H1 (cell line): ENCODE data around the gene MAPKAP1. TPM values are rescaled to one million over a fixed set of nuclear protein-coding genes. Genes with fewer than 3 reads are reported as not detected.

ENCODE experiments used
- CTCF ChIA-PET: fragments of 300-600 bp; sonication (Branson Sonifier 250); formaldehyde crosslinking; loops from one replicate; lab custom pipeline; 2021; ENCODE audit not compliant: partially characterized antibody; lab: Charles Lee
- POLR2A ChIA-PET: fragments of 300-600 bp; sonication (Branson Sonifier 250); formaldehyde crosslinking; loops from one replicate; lab custom pipeline; 2021; ENCODE audit warnings: inconsistent platforms; ENCODE audit not compliant: partially characterized antibody; lab: Charles Lee
- DNase-seq, 2 experiments: peaks; one replicate each; pipeline versions ENCODE4 v3.0.0 to v3.0.0-alpha.2; 2010 to 2022; ENCODE audit warnings: low spot score in 2 of 2, low read depth in 1 of 2, mixed read lengths in 1 of 2
- FAIRE-seq: peaks from 2 replicates; lab custom pipeline; 2011; peaks lifted over from hg19 to GRCh38; lab: Jason Lieb, UNC
- H2AFZ ChIP-seq: 2 replicates; pipeline ENCODE4 v1.8.1; 2012; ENCODE audit warnings: low read length, inconsistent platforms
- H2AK5ac ChIP-seq: 2 replicates; pipeline ENCODE4 v1.6.1; 2013; ENCODE audit warnings: low read depth, low read length
- H2BK120ac ChIP-seq: replicated peaks from 2 replicates; pipeline ENCODE3; 2013; ENCODE audit warnings: low read depth, low read length, inconsistent platforms
- H2BK12ac ChIP-seq: 2 replicates; pipeline ENCODE4 v1.6.1; 2013; ENCODE audit warnings: low read depth, low read length
- H2BK15ac ChIP-seq: 2 replicates; pipeline ENCODE4 v1.6.1; 2013; ENCODE audit warnings: low read length
- H2BK20ac ChIP-seq: 2 replicates; pipeline ENCODE4 v1.6.1; 2013; ENCODE audit warnings: low read length
- H2BK5ac ChIP-seq: 2 replicates; pipeline ENCODE4 v1.6.1; 2013; ENCODE audit warnings: low read depth, low read length
- H3K14ac ChIP-seq: 2 replicates; pipeline ENCODE4 v1.6.1; 2013; ENCODE audit warnings: inconsistent platforms; ENCODE audit not compliant: insufficient read length
- H3K18ac ChIP-seq: 2 replicates; pipeline ENCODE4 v1.6.1; 2013; ENCODE audit warnings: low read length; ENCODE audit errors: extremely low read depth
- H3K23ac ChIP-seq: 2 replicates; pipeline ENCODE4 v1.6.1; 2013; ENCODE audit warnings: inconsistent platforms; ENCODE audit not compliant: insufficient read length
- H3K23me2 ChIP-seq: 2 replicates; pipeline ENCODE4 v1.6.1; 2013; ENCODE audit warnings: low read depth, low read length
- H3K27ac ChIP-seq: 2 replicates; pipeline ENCODE4 v1.6.1; 2011; ENCODE audit warnings: low read depth, low read length, inconsistent platforms
- H3K27me3 ChIP-seq, 4 experiments: replicated peaks in 1 of 4; 1 replicate in 1 of 4; 2 replicates in 3 of 4; pipeline versions ENCODE4 v1.6.1 to v1.8.1; 2011 to 2013; ENCODE audit warnings: low read length in 3 of 4, mild to moderate bottlenecking in 3 of 4, inconsistent platforms in 2 of 4, mixed read lengths in 2 of 4, moderate library complexity in 1 of 4; ENCODE audit not compliant: control insufficient read depth in 3 of 4, insufficient read depth in 3 of 4; ENCODE audit errors: extremely low read depth in 1 of 4
- H3K36me3 ChIP-seq, 4 experiments: 2 replicates each; pipeline versions ENCODE4 v1.6.1 to v1.8.1; 2011 to 2013; ENCODE audit warnings: mild to moderate bottlenecking in 4 of 4, low read length in 3 of 4, moderate library complexity in 2 of 4, control low read depth in 1 of 4, inconsistent platforms in 1 of 4; ENCODE audit not compliant: insufficient read depth in 4 of 4, control insufficient read depth in 2 of 4
- H3K4ac ChIP-seq: replicated peaks from 2 replicates; pipeline ENCODE3; 2013; ENCODE audit warnings: low read length, low read depth, mixed read lengths, inconsistent platforms; ENCODE audit not compliant: insufficient read length
- H3K4me1 ChIP-seq, 4 experiments: replicated peaks in 1 of 4; 1 replicate in 1 of 4; 2 replicates in 3 of 4; pipeline versions ENCODE4 v1.6.1 to v1.8.1; 2011 to 2013; ENCODE audit warnings: low read length in 3 of 4, inconsistent platforms in 2 of 4, mixed read lengths in 1 of 4; ENCODE audit not compliant: insufficient read depth in 4 of 4, control insufficient read depth in 3 of 4
- H3K4me2 ChIP-seq, 2 experiments: 2 replicates each; pipeline versions ENCODE4 v1.6.1 to v1.8.1; 2011 to 2013; ENCODE audit warnings: low read depth in 2 of 2, low read length in 2 of 2, control low read depth in 1 of 2, inconsistent platforms in 1 of 2, mild to moderate bottlenecking in 1 of 2; ENCODE audit not compliant: insufficient read depth in 1 of 2
- H3K4me3 ChIP-seq, 4 experiments: fragments of 200-600, 300-600 bp in 1 of 4; sonication (generic), shearing (Covaris generic), sonication (Bioruptor Twin) in 1 of 4; 2 replicates each; pipeline versions ENCODE4 v1.5.1 to v1.8.1; 2011 to 2016; ENCODE audit warnings: low read length in 4 of 4, low read depth in 3 of 4, control low read depth in 2 of 4, inconsistent platforms in 2 of 4, mild to moderate bottlenecking in 2 of 4, mixed read lengths in 1 of 4, moderate library complexity in 1 of 4; ENCODE audit not compliant: insufficient read depth in 2 of 4; ENCODE audit errors: extremely low read depth in 1 of 4
- H3K56ac ChIP-seq: replicated peaks from 2 replicates; pipeline ENCODE3; 2013; ENCODE audit warnings: low read depth, mild to moderate bottlenecking, mixed read lengths, low read length, inconsistent platforms; ENCODE audit not compliant: insufficient read length
- H3K79me1 ChIP-seq: 2 replicates; pipeline ENCODE4 v1.6.1; 2013; ENCODE audit warnings: low read depth, low read length, control low read depth
- H3K79me2 ChIP-seq, 2 experiments: 2 replicates each; pipeline versions ENCODE4 v1.6.1 to v1.8.1; 2012 to 2013; ENCODE audit warnings: low read length in 2 of 2, mild to moderate bottlenecking in 2 of 2, inconsistent platforms in 1 of 2; ENCODE audit not compliant: insufficient read depth in 2 of 2, control insufficient read depth in 1 of 2
- H3K9ac ChIP-seq, 4 experiments: replicated peaks in 1 of 4; 1 replicate in 1 of 4; 2 replicates in 3 of 4; pipeline versions ENCODE4 v1.6.1 to v1.8.1; 2011 to 2013; ENCODE audit warnings: low read depth in 3 of 4, low read length in 3 of 4, control low read depth in 2 of 4, mild to moderate bottlenecking in 2 of 4, moderate library complexity in 2 of 4, inconsistent platforms in 1 of 4; ENCODE audit errors: extremely low read depth in 1 of 4
- H3K9me3 ChIP-seq, 2 experiments: 2 replicates each; pipeline versions ENCODE4 v1.6.1 to v1.8.1; 2012 to 2013; ENCODE audit warnings: mild to moderate bottlenecking in 2 of 2, moderate library complexity in 2 of 2, control low read depth in 1 of 2, inconsistent platforms in 1 of 2, low read depth in 1 of 2, low read length in 1 of 2, mixed read lengths in 1 of 2; ENCODE audit not compliant: insufficient read depth in 2 of 2
- H4K20me1 ChIP-seq, 2 experiments: replicated peaks in 1 of 2; 2 replicates each; pipeline versions ENCODE3 to v1.8.1; 2011 to 2013; ENCODE audit warnings: inconsistent platforms in 2 of 2, low read length in 2 of 2, mild to moderate bottlenecking in 1 of 2; ENCODE audit not compliant: insufficient read depth in 2 of 2, control insufficient read depth in 1 of 2
- H4K5ac ChIP-seq: 2 replicates; pipeline ENCODE4 v1.6.1; 2013; ENCODE audit warnings: low read length, low read depth, mixed read lengths, inconsistent platforms; ENCODE audit not compliant: insufficient read length
- H4K8ac ChIP-seq: 2 replicates; pipeline ENCODE4 v1.8.0; 2013; ENCODE audit warnings: mild to moderate bottlenecking, moderate library complexity, low read length, inconsistent platforms; ENCODE audit not compliant: insufficient read depth; ENCODE audit errors: extremely low read depth
- H4K91ac ChIP-seq: replicated peaks from 2 replicates; pipeline ENCODE3; 2013; ENCODE audit warnings: low read length, mixed read lengths, inconsistent platforms; ENCODE audit not compliant: insufficient read length
- CHD1 ChIP-seq: IDR thresholded peaks from 2 replicates; pipeline ENCODE4 v1.6.1; 2012; ENCODE audit warnings: low read depth, low read length, improper control_type of control experiment
- WGBS, 2 experiments: shearing (Covaris generic) in 1 of 2; methylation state at CpG; one replicate each; pipeline versions ENCODE4 v1.1.6 to v1.1.7; 2013 to 2015; ENCODE audit warnings: low lambda C conversion rate in 2 of 2, mixed read lengths in 2 of 2, inconsistent platforms in 1 of 2, low coverage in 1 of 2, missing lambda C conversion rate in 1 of 2; ENCODE audit not compliant: insufficient replicate concordance in 2 of 2, insufficient coverage in 1 of 2, insufficient read length in 1 of 2; ENCODE audit errors: extremely low coverage in 1 of 2, missing lambda C conversion rate in 1 of 2; 5-methylcytosine and 5-hydroxymethylcytosine counted together
- polyA plus RNA-seq, 7 experiments: library from polyadenylated mRNA; depleted of rRNA in 3 of 7; stranded (reverse) in 5 of 7; unstranded in 2 of 7; fragments of >200 nt in 5 of 7; fragments of 200-250 nt in 2 of 7; gene quantifications; 1 replicate in 5 of 7; 2 replicates in 1 of 7; 4 replicates in 1 of 7; pipeline versions ENCODE4 v1.2.1 to v1.2.3, GENCODE V29; 2011 to 2013; ENCODE audit warnings: missing spikeins in 2 of 7, mixed read lengths in 2 of 7
- total RNA-seq: library from RNA; stranded (reverse); fragmentation: NEBNext Ultra II Directional; extraction: Animal tissue kit (Norgen Biotek cat#: 25700); gene quantifications from 2 replicates; pipeline ENCODE4 v1.2.1, GENCODE V29; 2021

Gene MAPKAP1
- total and polyA plus RNA-seq, 2 of the 8 experiments (the other 6 are each of a cell fraction or from before 2014, with no cell fraction given), result 79.2 to 140 TPM

DNA sequence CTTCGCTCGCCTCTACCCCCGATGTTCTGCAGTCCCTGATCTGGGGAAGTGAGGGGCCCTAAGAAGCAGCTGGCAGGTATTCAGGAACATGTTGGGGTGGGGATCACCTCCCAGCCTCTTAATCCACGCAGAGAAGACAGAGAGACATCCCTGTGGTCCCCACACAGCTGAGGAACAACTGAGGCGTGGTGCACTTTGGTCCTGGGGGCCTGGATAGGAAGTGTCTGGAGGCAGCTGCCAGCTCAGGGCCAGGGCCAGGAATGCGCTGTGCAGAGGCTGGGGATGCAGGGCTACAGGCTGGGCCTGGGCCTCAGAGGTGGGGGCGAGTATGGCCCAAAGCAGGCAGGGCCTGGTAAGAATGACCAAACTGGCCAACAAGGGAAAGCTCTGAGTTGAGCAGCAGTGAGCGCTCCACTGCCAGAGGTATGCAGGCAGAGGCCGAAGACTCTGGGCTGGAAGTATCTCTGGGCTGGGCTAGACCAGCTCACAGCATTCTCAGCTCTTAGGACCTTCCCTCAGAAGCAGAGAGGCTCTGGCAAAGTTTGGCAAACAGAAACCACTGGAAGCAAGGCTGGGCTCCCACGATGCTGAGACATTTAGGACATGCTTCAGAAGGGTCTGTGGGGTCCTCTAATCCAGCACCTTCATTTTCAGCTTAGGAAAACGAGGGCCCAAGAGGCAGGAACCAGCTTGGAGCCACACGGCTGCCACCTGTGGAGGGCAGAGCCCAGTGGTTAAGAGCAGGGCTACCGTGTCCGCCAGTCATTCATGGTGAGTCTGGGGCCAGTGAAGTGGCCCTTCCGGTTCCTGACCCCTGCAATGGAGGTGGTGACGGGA is 271.0 kb downstream of the MAPKAP1 start:
- H2BK20ac ChIP-seq, result no peak overlapping the region
- ChIA-PET CTCF (interaction anchor here (0.7 to 2.1 kb wide), 5 partner anchors 9 to 190 kb away, joined by 3 to 10 read pairs (median 3); no protein-coding TSS in a partner anchor), POLR2A (interaction anchor here (1.1 kb wide), 1 partner anchor 9 kb away, joined by 3 read pairs; no protein-coding TSS in a partner anchor)
- H4K20me1 ChIP-seq, result no peaks in the 10 kb centered on the region
- H3K4ac ChIP-seq, result no peak overlapping the region
- no peak for TF ChIP-seq CHD1
- H3K4me3 ChIP-seq, result no peak overlapping the region
- H3K27ac ChIP-seq, result no peak overlapping the region
- no peak overlapping the region for H2BK5ac ChIP-seq
- no peaks in the 10 kb centered on the region for H3K27me3 ChIP-seq
- no peak overlapping the region for H3K56ac ChIP-seq
- DNase-seq, result no peak
- H3K4me1 ChIP-seq, result peaks cover 0 to 8% (median 3%) of the 10 kb centered on the region in 4 experiments; a peak in 5 of 7 replicates
- no peak overlapping the region for H4K5ac ChIP-seq
- H2BK15ac ChIP-seq, result no peak overlapping the region
- no peak overlapping the region for H2BK12ac ChIP-seq
- no peak overlapping the region for H3K14ac ChIP-seq
- H3K23ac ChIP-seq, result no peak overlapping the region
- H3K9me3 ChIP-seq, result no peaks in the 10 kb centered on the region
- H3K18ac ChIP-seq, result no peak overlapping the region
- H3K36me3 ChIP-seq, result no peaks in the 10 kb centered on the region
- H2AK5ac ChIP-seq, result no peak overlapping the region
- FAIRE-seq, result no peak
- no peaks in the 10 kb centered on the region for H3K79me2 ChIP-seq
- H3K79me1 ChIP-seq, result no peaks in the 10 kb centered on the region
- no peaks in the 10 kb centered on the region for H3K23me2 ChIP-seq
- H4K8ac ChIP-seq, result peak overlapping the region; percentile 36; the same call in 1 of the 2 replicates
- H4K91ac ChIP-seq, result no peak overlapping the region
- WGBS, 2 experiments, result 89% methylated on average over 16 of the region's 16 CpGs; no CpG with 5 or more reads in 1 of the 2 experiments
- H2BK120ac ChIP-seq, result no peak overlapping the region
- no peak overlapping the region for H3K9ac ChIP-seq
- no peak overlapping the region for H2AFZ ChIP-seq
- no peak overlapping the region for H3K4me2 ChIP-seq
